Stimulated activated effector memory CD8-positive, alpha-beta T cell treated with anti-CD3 and anti-CD28 coated beads, Interleukin-12 subunit alpha, Interleukin-12 subunit beta, amount 100 ng/mL, for 72 hours (primary cell): ENCODE results near the gene FRK.

Experiments
- ATAC-seq: fragments of 150-1000 bp; cut with Tn5 transposase; 2 replicates; pipeline ENCODE4 v1.10.0; 2021
- DNase-seq, 2 donors: peaks; one replicate each; pipeline ENCODE4 v3.0.0; 2021 to 2022; ENCODE audit warnings: low spot score in 2 of 2
- H3K27ac Mint-ChIP-seq: one replicate; pipeline ENCODE4 v1.8.0; 2022; ENCODE audit warnings: mild to moderate bottlenecking, mixed read lengths
- H3K36me3 Mint-ChIP-seq: one replicate; pipeline ENCODE4 v1.8.0; 2022; ENCODE audit warnings: mild to moderate bottlenecking, mixed read lengths
- H3K4me1 Mint-ChIP-seq: one replicate; pipeline ENCODE4 v1.8.0; 2022; ENCODE audit warnings: mixed read lengths
- H3K4me3 Mint-ChIP-seq: one replicate; pipeline ENCODE4 v1.8.0; 2022; ENCODE audit warnings: mild to moderate bottlenecking, mixed read lengths
- H3K9me3 Mint-ChIP-seq: one replicate; pipeline ENCODE4 v1.8.0; 2022; ENCODE audit warnings: mixed read lengths

FRK gene

DNA sequence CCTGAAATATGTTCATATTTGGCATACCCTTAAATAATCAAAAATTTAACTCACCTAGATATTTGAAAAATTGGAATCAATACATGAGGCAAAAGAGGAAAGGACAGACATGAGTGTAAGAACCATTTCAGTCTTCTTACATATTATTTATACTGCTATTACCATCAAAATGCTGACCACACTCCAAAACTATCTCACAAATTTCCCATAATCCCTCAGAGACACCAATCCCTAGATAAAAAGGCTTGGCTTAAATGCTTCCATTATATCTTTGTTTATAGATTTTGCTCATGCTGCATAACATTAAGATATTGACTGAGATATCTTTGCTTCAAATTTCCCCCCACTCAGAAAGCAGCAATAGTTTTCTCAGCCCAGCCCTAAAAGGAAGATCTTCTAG lies 28.3 kb upstream of the FRK start:
- Mint-ChIP-seq H3K9me3 (no peaks in the 10 kb centered on the region), H3K36me3 (no peaks in the 10 kb centered on the region)

GRCh38 chr6:116087437-116088027 lies 26.8 kb upstream of the FRK start:
- no peak overlapping the region for H3K4me3 Mint-ChIP-seq
- H3K27ac Mint-ChIP-seq: no peak overlapping the region
- peak; percentile 62 for ATAC-seq
- DNase-seq: no peak
- H3K4me1 Mint-ChIP-seq: peaks cover 6% of the 10 kb centered on the region
- no peaks in the 10 kb centered on the region for H3K36me3 Mint-ChIP-seq
- no peaks in the 10 kb centered on the region for H3K9me3 Mint-ChIP-seq

More for the DNA sequence above, 28.3 kb upstream of the FRK start:
- Mint-ChIP-seq H3K4me1 (peaks cover 6% of the 10 kb centered on the region), H3K27ac (no peak overlapping the region), H3K4me3 (no peak overlapping the region)
- ATAC-seq (no peak), DNase-seq (no peak)

DNA sequence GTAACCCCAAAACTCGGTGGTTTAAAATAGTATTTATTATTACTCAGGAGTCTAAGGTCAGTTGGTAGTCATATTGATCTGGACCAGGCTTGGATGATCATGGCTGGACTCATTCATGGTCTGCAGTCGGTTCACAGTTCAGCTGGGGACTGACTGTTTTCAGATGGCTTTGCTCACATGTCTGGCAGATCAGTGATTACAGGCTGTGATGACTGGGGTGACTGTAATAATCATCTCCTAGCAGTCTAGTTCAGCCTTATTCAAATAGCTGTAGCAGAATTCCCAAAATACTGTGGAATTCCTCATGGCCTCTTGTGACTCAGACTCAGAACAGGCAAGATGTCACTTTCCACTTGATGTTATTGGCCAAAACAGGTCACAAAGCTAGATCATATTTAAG lies 23.6 kb upstream of the FRK start:
- no peaks in the 10 kb centered on the region for H3K36me3 Mint-ChIP-seq
- H3K4me1 Mint-ChIP-seq: no peaks in the 10 kb centered on the region
- H3K27ac Mint-ChIP-seq: no peak overlapping the region
- no peak for DNase-seq
- H3K9me3 Mint-ChIP-seq: no peaks in the 10 kb centered on the region
- no peak overlapping the region for H3K4me3 Mint-ChIP-seq
- ATAC-seq: no peak

DNA sequence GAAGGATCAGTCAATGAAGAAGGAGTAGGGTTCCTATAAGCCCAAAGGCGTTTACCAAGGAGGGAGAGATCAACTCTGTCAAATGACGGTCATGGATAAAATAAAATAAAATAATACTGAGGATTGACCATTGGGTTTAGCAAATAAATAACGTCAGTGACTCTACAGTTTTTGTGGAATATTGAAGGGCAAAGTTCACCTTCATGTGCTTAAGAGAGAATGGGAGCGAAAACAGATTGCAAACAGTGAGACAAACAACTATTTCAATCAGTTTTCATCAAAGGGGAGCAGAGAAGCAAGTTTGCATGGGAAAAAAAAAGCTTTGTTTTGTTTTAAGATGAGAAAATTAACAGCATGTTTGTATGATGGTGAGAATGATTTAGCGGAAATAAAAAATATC lies 22.4 kb upstream of the FRK start:
- DNase-seq (no peak), ATAC-seq (no peak)
- no peaks in the 10 kb centered on the region for H3K4me1 Mint-ChIP-seq
- H3K4me3 Mint-ChIP-seq: no peak overlapping the region
- no peaks in the 10 kb centered on the region for H3K9me3 Mint-ChIP-seq
- no peaks in the 10 kb centered on the region for H3K36me3 Mint-ChIP-seq
- H3K27ac Mint-ChIP-seq: no peak overlapping the region

DNA sequence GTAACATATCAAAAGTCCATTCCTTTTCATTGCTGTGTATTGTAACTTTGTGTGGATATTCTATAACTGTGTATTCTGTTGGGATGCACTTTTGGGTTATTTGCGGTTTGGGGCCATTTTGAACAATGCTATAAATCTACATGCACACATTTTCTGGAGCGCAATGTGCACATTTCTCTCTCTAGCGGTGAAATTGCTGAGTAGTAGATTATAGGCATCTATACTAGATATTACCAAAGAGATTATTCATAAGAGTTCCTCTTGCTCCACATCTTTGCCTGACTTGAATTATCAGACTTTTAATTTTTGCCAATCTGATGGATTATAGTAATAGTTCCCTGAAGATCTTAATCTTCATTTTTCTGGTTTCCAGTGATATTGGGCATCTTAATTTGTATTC lies 18.3 kb upstream of the FRK start:
- H3K4me3 Mint-ChIP-seq: no peak overlapping the region
- no peaks in the 10 kb centered on the region for H3K36me3 Mint-ChIP-seq
- H3K9me3 Mint-ChIP-seq: no peaks in the 10 kb centered on the region
- no peaks in the 10 kb centered on the region for H3K4me1 Mint-ChIP-seq
- no peak for DNase-seq
- H3K27ac Mint-ChIP-seq: no peak overlapping the region
- no peak for ATAC-seq

- H3K36me3 Mint-ChIP-seq: no peaks in the 10 kb centered on the region
- DNase-seq (no peak), ATAC-seq (no peak)
- no peaks in the 10 kb centered on the region for H3K9me3 Mint-ChIP-seq
- no peak overlapping the region for H3K4me3 Mint-ChIP-seq
- H3K27ac Mint-ChIP-seq: no peak overlapping the region
- no peaks in the 10 kb centered on the region for H3K4me1 Mint-ChIP-seq
These were observed 17.8 kb upstream of the FRK start for GRCh38 chr6:116078522-116078921.

GRCh38 chr6:116074732-116075390 lies 14.2 kb upstream of the FRK start:
- no peaks in the 10 kb centered on the region for H3K36me3 Mint-ChIP-seq
- H3K4me1 Mint-ChIP-seq: no peaks in the 10 kb centered on the region
- H3K4me3 Mint-ChIP-seq: no peak overlapping the region
- H3K27ac Mint-ChIP-seq: no peak overlapping the region
- no peak for DNase-seq
- no peaks in the 10 kb centered on the region for H3K9me3 Mint-ChIP-seq
- no peak for ATAC-seq

GRCh38 chr6:116073765-116074440 lies 13.2 kb upstream of the FRK start:
- ATAC-seq (no peak), DNase-seq (no peak)
- no peaks in the 10 kb centered on the region for H3K4me1 Mint-ChIP-seq
- no peaks in the 10 kb centered on the region for H3K9me3 Mint-ChIP-seq
- no peaks in the 10 kb centered on the region for H3K36me3 Mint-ChIP-seq
- no peak overlapping the region for H3K27ac Mint-ChIP-seq
- no peak overlapping the region for H3K4me3 Mint-ChIP-seq

DNA sequence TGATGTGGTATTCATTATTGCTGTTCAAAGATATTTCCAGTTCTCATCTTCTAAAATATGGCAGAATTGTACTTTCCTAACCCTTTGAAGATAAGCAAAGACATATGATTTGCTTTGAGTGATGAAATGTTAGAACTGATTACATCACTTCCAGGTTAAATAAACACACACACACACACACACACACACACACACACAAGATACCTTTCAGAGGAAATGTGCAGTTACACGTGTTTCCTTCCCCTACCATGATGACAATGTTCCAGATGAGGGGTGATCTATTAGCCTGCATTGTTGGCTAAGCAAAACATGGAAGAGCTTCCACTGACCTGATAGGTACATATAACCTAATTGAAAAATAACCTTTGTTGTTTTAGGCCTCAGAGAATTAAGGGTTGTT lies 11.7 kb upstream of the FRK start:
- H3K27ac Mint-ChIP-seq: no peak overlapping the region
- ATAC-seq (no peak), DNase-seq (no peak)
- H3K9me3 Mint-ChIP-seq: no peaks in the 10 kb centered on the region
- no peaks in the 10 kb centered on the region for H3K4me1 Mint-ChIP-seq
- no peaks in the 10 kb centered on the region for H3K36me3 Mint-ChIP-seq
- no peak overlapping the region for H3K4me3 Mint-ChIP-seq

DNA sequence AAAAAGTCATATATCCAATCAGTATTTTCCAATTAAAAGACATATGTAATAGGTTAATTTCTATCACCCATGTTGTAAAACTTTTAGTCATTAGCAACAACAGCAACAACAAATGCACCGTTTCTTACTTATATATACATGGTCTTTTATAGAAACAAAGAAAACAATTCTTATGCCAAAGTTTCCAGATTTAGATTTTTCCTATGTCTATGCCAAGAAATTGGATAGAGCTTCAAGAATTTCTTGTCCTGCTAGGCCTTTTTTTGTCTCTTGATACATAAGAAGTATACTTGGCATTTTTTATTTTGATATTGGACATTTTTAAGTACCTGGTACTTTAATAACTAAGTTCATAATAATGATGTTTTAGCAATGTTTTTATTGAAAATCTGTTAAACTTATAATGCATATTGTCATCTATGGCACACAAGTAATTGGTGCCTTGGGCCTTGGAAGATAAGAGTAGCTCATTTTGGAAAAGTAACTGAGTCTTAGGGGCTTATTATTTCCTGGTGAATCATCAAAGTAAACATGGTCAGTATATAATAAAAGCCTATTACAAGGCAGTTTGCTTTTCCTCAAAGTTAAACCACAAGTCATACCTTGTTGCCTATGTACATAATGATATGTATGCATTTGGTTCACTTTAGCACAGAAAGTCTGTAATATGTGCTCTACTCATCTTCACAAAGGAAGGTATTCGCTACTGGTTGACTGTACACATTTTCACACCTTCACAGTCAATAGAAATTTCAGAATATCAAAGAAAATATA lies 10.1 kb upstream of the FRK start:
- H3K4me1 Mint-ChIP-seq: no peaks in the 10 kb centered on the region
- H3K36me3 Mint-ChIP-seq: no peaks in the 10 kb centered on the region
- no peak overlapping the region for H3K4me3 Mint-ChIP-seq
- no peak for DNase-seq
- no peak for ATAC-seq
- H3K9me3 Mint-ChIP-seq: no peaks in the 10 kb centered on the region
- no peak overlapping the region for H3K27ac Mint-ChIP-seq

DNA sequence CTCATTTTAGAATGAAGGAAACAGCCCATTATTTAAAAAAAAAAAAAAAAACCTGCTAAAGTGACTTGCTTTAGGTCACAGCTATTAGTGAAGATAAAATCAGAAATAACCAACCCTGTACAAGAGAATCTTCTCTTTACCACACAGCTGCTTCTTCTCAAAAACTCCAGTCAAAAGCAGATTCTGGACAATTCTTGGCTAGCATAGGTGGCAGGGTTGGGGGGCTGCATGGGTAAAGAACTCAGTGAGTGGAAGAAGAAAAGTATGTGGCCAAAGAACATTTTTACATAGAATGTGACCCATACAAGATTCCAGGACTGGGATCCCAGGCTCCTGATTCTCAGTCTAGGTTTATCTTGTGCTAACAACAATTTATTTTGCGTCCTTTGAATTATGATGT lies 9.4 kb upstream of the FRK start:
- H3K36me3 Mint-ChIP-seq: no peaks in the 10 kb centered on the region
- no peaks in the 10 kb centered on the region for H3K9me3 Mint-ChIP-seq
- ATAC-seq: no peak
- no peaks in the 10 kb centered on the region for H3K4me1 Mint-ChIP-seq
- DNase-seq: no peak
- no peak overlapping the region for H3K27ac Mint-ChIP-seq
- H3K4me3 Mint-ChIP-seq: no peak overlapping the region

DNA sequence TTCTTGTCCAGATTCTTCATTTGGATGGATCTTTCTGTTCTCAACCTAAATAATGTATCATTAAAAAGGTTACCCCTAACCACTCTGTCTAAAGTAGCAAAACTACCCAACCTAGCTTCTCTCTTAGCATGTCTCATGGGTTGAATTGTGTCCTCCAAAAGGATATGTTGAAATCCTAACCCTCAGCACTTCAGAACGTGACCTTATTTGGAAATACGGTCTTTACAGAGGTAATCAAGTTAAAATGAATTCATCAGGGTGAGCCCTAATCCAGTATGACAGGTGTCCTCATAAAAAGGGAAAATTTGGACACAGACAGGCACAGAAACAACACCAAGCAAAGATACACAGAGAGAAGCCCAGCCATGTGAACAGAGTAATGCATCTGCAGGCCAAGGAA lies 6.1 kb upstream of the FRK start:
- Mint-ChIP-seq H3K4me3 (no peak overlapping the region), H3K9me3 (no peaks in the 10 kb centered on the region), H3K4me1 (no peaks in the 10 kb centered on the region), H3K36me3 (no peaks in the 10 kb centered on the region), H3K27ac (no peak overlapping the region)
- ATAC-seq: no peak
- no peak for DNase-seq

DNA sequence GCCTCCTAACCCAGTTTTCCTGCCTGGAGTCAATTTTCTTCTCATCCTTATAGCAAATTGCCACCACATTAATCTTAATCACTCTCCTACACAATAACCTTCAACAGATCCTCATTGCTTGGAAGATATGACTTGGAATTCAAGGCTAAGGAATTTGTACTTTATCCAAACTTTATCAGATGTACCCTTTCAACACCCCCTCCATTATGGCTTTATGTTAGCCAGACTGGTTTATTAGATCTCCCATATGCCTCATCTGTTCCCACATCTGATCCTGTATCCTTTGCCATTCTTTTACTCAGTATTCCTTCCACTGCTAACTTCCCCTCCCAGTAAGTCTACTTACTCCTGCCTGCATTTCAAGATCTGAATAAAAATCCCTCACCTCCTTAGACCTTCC lies 4.0 kb upstream of the FRK start:
- H3K36me3 Mint-ChIP-seq: no peaks in the 10 kb centered on the region
- H3K4me3 Mint-ChIP-seq: no peak overlapping the region
- DNase-seq (no peak), ATAC-seq (no peak)
- H3K9me3 Mint-ChIP-seq: no peaks in the 10 kb centered on the region
- H3K27ac Mint-ChIP-seq: no peak overlapping the region
- H3K4me1 Mint-ChIP-seq: no peaks in the 10 kb centered on the region

DNA sequence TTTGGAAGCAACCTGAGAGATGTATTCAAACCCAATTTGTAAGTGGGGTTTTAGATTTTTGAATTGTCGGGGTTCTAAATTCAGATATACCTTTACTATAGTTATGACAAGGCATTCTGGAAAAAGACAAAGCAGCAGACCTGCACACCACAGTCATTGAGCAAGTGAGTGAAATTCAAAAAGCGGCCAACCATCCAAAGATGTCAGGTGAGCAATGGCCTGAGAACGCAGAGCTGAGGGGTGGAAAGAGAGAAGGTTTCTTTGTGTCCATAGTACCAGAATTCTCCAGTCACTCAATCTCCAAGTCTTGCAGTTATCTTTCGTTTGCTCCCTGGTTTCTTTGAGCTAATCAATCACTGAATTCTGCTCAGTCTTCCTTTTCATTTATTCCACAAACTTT lies 1.8 kb upstream of the FRK start:
- Mint-ChIP-seq H3K27ac (no peak overlapping the region), H3K4me1 (no peaks in the 10 kb centered on the region), H3K36me3 (no peaks in the 10 kb centered on the region), H3K9me3 (no peaks in the 10 kb centered on the region), H3K4me3 (no peak overlapping the region)
- ATAC-seq (no peak), DNase-seq (no peak)

DNA sequence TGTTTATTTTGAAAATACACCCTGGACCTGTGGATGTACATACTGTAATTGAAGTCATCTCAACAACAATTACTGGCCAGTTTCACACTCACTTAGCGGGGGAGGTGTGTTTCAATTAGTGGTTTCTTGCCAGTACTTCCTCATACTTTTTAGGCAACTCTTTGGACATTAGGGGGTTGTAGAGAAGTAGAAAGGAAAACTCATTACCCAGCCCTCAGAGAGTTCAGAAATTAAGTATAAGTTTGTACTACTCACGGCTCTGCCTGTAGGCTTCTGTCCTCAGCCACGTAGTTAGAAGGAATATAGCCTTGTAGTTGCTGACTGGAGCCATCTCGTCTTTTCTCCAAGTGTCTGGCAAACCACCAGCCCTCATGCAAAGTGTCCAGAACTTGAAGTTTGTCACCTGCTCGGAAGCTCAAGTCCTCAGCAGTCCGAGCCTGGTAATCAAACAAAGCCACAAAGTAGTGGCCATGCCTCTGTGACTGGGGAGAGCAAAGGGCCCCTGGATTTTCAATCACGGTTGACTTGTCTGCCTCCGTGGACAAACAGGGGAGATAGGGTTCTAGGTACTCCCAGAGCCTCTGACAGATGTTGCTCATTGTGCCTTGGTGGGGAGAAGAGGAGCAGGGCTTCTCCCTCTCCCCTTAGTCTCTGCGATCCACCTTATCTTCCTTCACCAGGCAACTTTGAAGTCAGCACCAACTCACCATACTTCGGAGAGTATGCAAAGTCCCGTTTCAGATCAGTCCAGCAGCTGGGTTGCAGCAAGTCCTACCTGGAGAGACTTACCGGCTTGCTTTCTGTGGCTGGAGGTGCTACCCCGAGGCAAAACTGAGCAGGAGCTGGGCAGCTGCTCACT lies 749 bp downstream of the FRK start:
- H3K9me3 Mint-ChIP-seq: no peaks in the 10 kb centered on the region
- no peak overlapping the region for H3K4me3 Mint-ChIP-seq
- no peaks in the 10 kb centered on the region for H3K36me3 Mint-ChIP-seq
- no peaks in the 10 kb centered on the region for H3K4me1 Mint-ChIP-seq
- DNase-seq (no peak), ATAC-seq (no peak)
- no peak overlapping the region for H3K27ac Mint-ChIP-seq
